Heart left ventricle (tissue), 13 donors: ENCODE measurements around the gene VDAC1.

Source experiments
- POLR2A ChIP-seq, 2 donors: fragments of 450-650 bp; IDR thresholded peaks; one replicate each; pipeline ENCODE4 v1.6.1; 2017; ENCODE audit warnings: antibody characterized with exemption in 2 of 2, mild to moderate bottlenecking in 2 of 2, moderate library complexity in 2 of 2
- TF ChIP-seq, protein P1 (sequence below), 12 donors: fragments of 200-600 bp; sonication (generic) in 4 of 12; IDR thresholded peaks; one replicate each; pipeline versions ENCODE4 v1.5.0 to v1.8.0; 2018 to 2022; ENCODE audit warnings: antibody characterized with exemption in 12 of 12, mild to moderate bottlenecking in 5 of 12
- donor health status: ischemic (EF 13 %, LVEDD 7.1; RV severe dilation, severe dysfunction).
- donor health status: DM: no; HTN: yes; CAD: no.
- donor health status: DM: no; HTN: no; CAD: no.
- donor health status: ischemic (EF 25% LVEDD 6.9; RV normal size, moderate dysfunction).
- donor health status: ischemic (EF 25% LVEDD 5.7; RV mildly dilated, moderate dysfunction).
- donor health status: ischemic (EF 35%, LVEDD 5.7; RV mildly dilated, moderate dysfunction).
- donor health status: nonischemic (EF 11% LVEDD 7.7; RV severe dilation, severe dysfunction).
- donor health status: DM: yes; HTN: yes; CAD: no.
- donor health status: PGD.
- donor health status: ischemic (EF 29% LVEDD 5.4; RV normal size, mild dysfunction).
- donor health status: nonischemic (EF 23%, LVEDD 6.1; RV moderate dilation, normal function).

DNA sequence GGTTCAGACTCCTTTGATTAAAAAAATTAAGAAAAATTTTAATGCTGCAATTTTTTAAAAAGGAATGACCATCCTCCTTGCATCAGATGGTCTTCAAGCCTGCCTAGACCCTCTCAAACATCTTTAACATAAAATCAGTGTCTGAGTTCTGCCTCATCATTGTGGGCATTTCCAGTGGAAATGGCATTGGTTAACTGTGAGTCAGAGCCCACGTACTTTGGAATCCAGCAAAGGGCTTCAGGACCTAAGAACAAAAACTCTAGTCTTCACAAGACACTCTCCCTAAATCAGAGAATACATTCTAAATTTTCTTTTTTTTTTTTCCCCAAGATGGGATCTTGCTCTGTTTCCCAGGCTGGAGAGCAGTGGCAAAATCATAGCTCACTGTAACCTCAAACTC, 26.9 kb downstream of the VDAC1 start:
- TF ChIP-seq, protein P1, sequence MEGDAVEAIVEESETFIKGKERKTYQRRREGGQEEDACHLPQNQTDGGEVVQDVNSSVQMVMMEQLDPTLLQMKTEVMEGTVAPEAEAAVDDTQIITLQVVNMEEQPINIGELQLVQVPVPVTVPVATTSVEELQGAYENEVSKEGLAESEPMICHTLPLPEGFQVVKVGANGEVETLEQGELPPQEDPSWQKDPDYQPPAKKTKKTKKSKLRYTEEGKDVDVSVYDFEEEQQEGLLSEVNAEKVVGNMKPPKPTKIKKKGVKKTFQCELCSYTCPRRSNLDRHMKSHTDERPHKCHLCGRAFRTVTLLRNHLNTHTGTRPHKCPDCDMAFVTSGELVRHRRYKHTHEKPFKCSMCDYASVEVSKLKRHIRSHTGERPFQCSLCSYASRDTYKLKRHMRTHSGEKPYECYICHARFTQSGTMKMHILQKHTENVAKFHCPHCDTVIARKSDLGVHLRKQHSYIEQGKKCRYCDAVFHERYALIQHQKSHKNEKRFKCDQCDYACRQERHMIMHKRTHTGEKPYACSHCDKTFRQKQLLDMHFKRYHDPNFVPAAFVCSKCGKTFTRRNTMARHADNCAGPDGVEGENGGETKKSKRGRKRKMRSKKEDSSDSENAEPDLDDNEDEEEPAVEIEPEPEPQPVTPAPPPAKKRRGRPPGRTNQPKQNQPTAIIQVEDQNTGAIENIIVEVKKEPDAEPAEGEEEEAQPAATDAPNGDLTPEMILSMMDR (IDR thresholded peaks at IDR 0.05): no peak
- no peak for TF ChIP-seq POLR2A (IDR thresholded peaks at IDR 0.05)
